Muscle layer of colon (tissue), 2 donors: Measurements from ENCODE around the gene DLAT.

Source experiments
- H3K27ac ChIP-seq: one replicate; pipeline ENCODE4 v1.7.0; 2013; ENCODE audit warnings: low read depth, mild to moderate bottlenecking, low read length, moderate library complexity
- H3K27me3 ChIP-seq, 2 donors: one replicate each; pipeline ENCODE4 v1.7.0; 2013; ENCODE audit warnings: low read length in 2 of 2, mild to moderate bottlenecking in 2 of 2; ENCODE audit not compliant: insufficient read depth in 2 of 2, control insufficient read depth in 1 of 2
- H3K36me3 ChIP-seq: one replicate; pipeline ENCODE4 v1.7.0; 2013; ENCODE audit warnings: mild to moderate bottlenecking, low read length; ENCODE audit not compliant: insufficient read depth
- H3K4me1 ChIP-seq: one replicate; pipeline ENCODE4 v1.7.0; 2013; ENCODE audit warnings: mild to moderate bottlenecking, low read length; ENCODE audit not compliant: insufficient read depth
- H3K4me3 ChIP-seq, 2 donors: one replicate each; pipeline ENCODE4 v1.7.0; 2013; ENCODE audit warnings: low read length in 2 of 2, low read depth in 1 of 2, mild to moderate bottlenecking in 1 of 2, moderate library complexity in 1 of 2
- H3K9ac ChIP-seq: one replicate; pipeline ENCODE4 v1.7.0; 2013; ENCODE audit warnings: low read length
- H3K9me3 ChIP-seq: one replicate; pipeline ENCODE4 v1.7.0; 2013; ENCODE audit warnings: mild to moderate bottlenecking, low read length
- donor health status: abdominal sarcoma.
- donor health status: Adenocarcinoma of cecum.

The DLAT gene

DNA sequence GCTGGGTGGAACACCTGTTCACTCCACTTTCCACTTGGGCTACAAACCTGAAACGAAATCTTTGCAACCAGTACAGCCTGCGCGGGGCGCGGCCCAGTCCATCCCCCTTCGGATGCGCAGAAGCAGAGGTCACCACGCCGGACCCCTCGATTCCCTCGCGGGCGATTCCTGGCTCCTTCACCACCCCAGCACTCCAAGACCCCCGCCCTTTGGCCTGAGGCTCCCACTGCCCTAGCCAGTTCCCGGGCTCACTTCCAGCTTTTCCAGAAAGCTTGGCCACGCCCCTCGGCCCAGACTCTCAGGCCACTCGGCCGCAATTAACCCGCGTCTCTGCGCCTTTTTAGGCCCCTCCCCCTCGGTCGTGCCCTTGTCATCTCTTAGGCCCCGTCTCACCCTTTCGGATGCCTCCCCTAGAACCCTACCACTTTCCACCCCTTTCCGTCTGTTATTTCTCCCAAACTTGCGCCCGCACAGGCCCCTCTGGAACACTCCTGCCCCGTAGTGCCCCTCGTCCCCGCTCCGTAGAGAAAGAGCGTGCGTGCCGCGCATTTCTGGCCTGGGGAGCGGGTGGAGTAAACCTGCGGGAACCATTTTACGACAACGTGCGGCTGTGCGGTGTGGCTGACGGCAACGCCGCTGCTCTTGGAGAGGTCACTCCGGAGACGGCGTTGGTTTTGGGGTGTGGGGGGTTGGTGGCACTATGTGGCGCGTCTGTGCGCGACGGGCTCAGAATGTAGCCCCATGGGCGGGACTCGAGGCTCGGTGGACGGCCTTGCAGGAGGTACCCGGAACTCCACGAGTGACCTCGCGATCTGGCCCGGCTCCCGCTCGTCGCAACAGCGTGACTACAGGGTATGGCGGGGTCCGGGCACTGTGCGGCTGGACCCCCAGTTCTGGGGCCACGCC is at the start of gene DLAT:
Gene DLAT (plus strand): TSS at position 636 of the 906 bp plus-strand sequence. CDS start 65 bp downstream, at position 701.
- H3K36me3 ChIP-seq = peaks cover 33% of the 10 kb centered on the region
- peak within 1 kb of the TSS; percentile 96 for H3K27ac ChIP-seq
- peak within 1 kb of the TSS; percentile 80 to 98 for H3K4me3 ChIP-seq

GRCh38 chr11:111976119-111976766 is 49.0 kb upstream of the DLAT start:
- H3K4me1 ChIP-seq = peaks cover 25% of the 10 kb centered on the region
- H3K27ac ChIP-seq = peak overlapping the region; percentile 74
- peaks cover 11% of the 10 kb centered on the region for H3K36me3 ChIP-seq
- no peaks in the 10 kb centered on the region for H3K9me3 ChIP-seq
- peak overlapping the region; percentile 28 for H3K9ac ChIP-seq
- no peaks in the 10 kb centered on the region for H3K27me3 ChIP-seq
- peak overlapping the region in 1 of 2 donors; percentile 51 for H3K4me3 ChIP-seq

More for the DNA sequence above, at the start of gene DLAT:
- Histone ChIP-seq H3K9me3 (no peaks in the 10 kb centered on the region), H3K4me1 (peaks cover 5% of the 10 kb centered on the region), H3K9ac (peak within 1 kb of the TSS; percentile 79), H3K27me3 (no peaks in the 10 kb centered on the region)

DNA sequence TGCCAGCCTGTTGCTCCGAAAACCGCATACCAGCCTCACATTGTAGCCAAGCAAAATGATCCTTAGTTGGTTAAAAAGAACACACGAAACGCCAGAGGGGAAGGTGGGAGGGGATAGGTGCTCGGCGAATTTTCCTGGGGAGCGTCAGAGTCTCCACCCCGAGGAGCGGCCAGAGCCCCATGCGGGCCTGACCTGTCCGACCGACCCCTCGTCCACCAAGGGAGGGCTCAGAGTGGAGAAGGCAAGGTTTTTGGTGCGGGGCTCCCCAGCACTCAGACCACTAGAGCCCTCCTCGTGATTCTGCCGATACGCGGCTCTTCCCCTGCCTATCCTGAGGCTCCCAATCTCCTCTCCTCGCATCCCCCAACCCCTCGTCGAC is 48.5 kb upstream of the DLAT start:
- Histone ChIP-seq H3K27me3 (no peaks in the 10 kb centered on the region), H3K9ac (peak overlapping the region; percentile 28), H3K27ac (peak overlapping the region; percentile 74), H3K9me3 (no peaks in the 10 kb centered on the region), H3K4me3 (peak overlapping the region in 1 of 2 donors; percentile 51), H3K4me1 (peaks cover 30% of the 10 kb centered on the region), H3K36me3 (peaks cover 13% of the 10 kb centered on the region)

GRCh38 chr11:111977146-111978027 is 47.8 kb upstream of the DLAT start:
- Histone ChIP-seq H3K4me1 (peaks cover 36% of the 10 kb centered on the region), H3K27me3 (no peaks in the 10 kb centered on the region), H3K9me3 (no peaks in the 10 kb centered on the region), H3K36me3 (peaks cover 16% of the 10 kb centered on the region), H3K27ac (peak overlapping the region; percentile 86), H3K9ac (peak overlapping the region; percentile 87), H3K4me3 (peak overlapping the region; percentile 67 to 76)

DNA sequence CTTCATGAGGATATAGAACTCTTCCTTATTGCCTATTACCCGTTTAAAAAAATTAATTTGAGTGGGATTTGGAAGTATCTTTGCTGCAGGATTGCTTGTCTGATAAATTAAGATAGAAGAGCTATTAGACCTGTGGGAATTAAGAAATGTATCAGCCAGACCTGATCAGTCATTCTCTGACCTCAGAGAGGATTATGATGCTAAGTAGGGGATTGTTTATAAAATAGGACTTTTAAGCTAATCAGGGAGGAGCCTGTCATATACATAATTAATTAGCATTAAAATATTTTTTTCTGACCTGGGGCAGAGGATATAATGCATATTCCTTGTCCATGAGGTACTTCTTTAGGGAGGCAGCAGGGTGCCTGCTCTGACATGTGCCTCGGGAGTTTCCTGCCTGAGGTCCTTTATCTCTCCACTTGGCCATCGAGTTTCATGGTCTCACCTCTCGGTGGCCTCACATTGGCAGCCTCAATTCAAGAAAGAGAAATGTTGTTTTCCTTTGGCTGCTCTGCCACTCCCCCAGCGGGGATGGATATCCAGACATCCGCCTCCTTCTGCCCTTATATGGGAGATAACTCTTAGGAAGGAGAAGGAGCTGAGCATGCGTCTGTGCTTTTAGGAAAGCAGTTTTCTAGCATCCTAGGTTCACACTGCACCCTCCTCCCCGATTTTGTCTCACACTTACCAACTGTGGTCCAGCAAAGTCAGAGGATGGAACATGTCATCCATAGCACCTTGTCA is 47.0 kb upstream of the DLAT start:
- Histone ChIP-seq H3K36me3 (peaks cover 24% of the 10 kb centered on the region), H3K9ac (peak overlapping the region; percentile 87), H3K4me1 (peaks cover 44% of the 10 kb centered on the region), H3K27ac (peak overlapping the region; percentile 86), H3K9me3 (no peaks in the 10 kb centered on the region), H3K27me3 (no peaks in the 10 kb centered on the region), H3K4me3 (peak overlapping the region; percentile 67 to 76)

- Histone ChIP-seq H3K27me3 (no peaks in the 10 kb centered on the region), H3K9me3 (no peaks in the 10 kb centered on the region), H3K4me1 (peaks cover 51% of the 10 kb centered on the region), H3K9ac (no peak overlapping the region), H3K4me3 (no peak overlapping the region), H3K36me3 (peaks cover 35% of the 10 kb centered on the region), H3K27ac (peak overlapping the region; percentile 86)
Measured at GRCh38 chr11:111980062-111980461, 45.1 kb upstream of the DLAT start.

- H3K36me3 ChIP-seq = peaks cover 45% of the 10 kb centered on the region
- H3K9me3 ChIP-seq = no peaks in the 10 kb centered on the region
- no peak overlapping the region for H3K9ac ChIP-seq
- H3K27ac ChIP-seq = peak overlapping the region; percentile 16
- H3K27me3 ChIP-seq = no peaks in the 10 kb centered on the region
- H3K4me3 ChIP-seq = no peak overlapping the region
- H3K4me1 ChIP-seq = peaks cover 48% of the 10 kb centered on the region
Measured at GRCh38 chr11:111981270-111981669, 43.9 kb upstream of the DLAT start.

- H3K4me1 ChIP-seq = peaks cover 44% of the 10 kb centered on the region
- H3K36me3 ChIP-seq = peaks cover 45% of the 10 kb centered on the region
- peak overlapping the region; percentile 57 for H3K27ac ChIP-seq
- H3K4me3 ChIP-seq = no peak overlapping the region
- H3K9ac ChIP-seq = peak overlapping the region; percentile 60
- H3K9me3 ChIP-seq = no peaks in the 10 kb centered on the region
- H3K27me3 ChIP-seq = no peaks in the 10 kb centered on the region
Measured at GRCh38 chr11:111982019-111982464, 43.2 kb upstream of the DLAT start.

DNA sequence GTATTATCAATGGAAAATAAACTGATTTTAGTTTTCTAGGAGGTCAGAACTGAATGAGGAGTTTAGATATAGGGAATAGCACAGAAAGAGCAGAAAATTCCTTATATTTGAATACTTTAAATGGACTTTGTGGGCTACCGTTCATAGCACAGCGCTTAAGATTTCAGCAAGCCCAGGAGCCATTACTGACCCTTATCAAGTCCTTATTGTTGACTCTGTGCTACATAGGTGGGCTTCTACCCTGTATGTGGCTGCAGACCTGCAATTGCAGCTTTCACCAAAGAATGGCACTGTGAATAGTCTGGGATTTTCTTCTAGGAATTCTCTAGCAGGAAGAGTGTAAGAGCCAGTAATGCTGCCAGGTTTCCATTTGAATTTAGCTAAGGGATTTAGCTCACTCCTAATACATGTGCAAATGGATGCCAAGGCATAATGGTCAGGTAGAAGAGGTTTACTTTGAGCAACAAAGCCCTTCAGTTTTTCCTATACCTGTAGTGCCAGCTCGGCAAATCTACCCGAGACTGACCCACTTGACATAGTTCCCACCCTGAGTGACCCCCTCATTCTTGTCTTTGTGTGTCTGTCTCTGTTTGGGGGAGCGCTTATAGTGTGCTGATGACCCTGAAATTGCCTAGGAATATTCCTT is 42.5 kb upstream of the DLAT start:
- peak overlapping the region; percentile 60 for H3K9ac ChIP-seq
- H3K9me3 ChIP-seq = no peaks in the 10 kb centered on the region
- peak overlapping the region; percentile 57 for H3K27ac ChIP-seq
- peak overlapping the region in 1 of 2 donors; percentile 11 for H3K4me3 ChIP-seq
- peaks cover 44% of the 10 kb centered on the region for H3K4me1 ChIP-seq
- no peaks in the 10 kb centered on the region for H3K27me3 ChIP-seq
- peaks cover 45% of the 10 kb centered on the region for H3K36me3 ChIP-seq
